ENCODE data around the gene CDH23. TPM values are rescaled to one million over a fixed set of nuclear protein-coding genes. Genes with fewer than 3 reads are reported as not detected.
A peak's percentile ranks its signal among the peaks of the same experiment; 100 is the strongest.

Gene CDH23
- total and polyA plus RNA-seq, 2 of the 8 experiments (the other 6 are each of a cell fraction or from before 2014, with no cell fraction given) = 1.9 to 4.9 TPM

- Histone ChIP-seq H4K20me1 (replicated peaks in 1 of 2; ENCODE audit: control insufficient read depth in 1 of 2, insufficient read depth in 2 of 2, low read length in 2 of 2) (no peaks in the 10 kb centered on the region), H3K4me2 (ENCODE audit: insufficient read depth in 1 of 2, low read depth in 2 of 2, low read length in 2 of 2) (peak overlapping the region; percentile 14 to 23; a peak in 1 of 4 replicates)
- TF ChIP-seq HDAC2 (IDR thresholded peaks at IDR 0.05; ENCODE audit: borderline replicate concordance in 1 of 2, low read depth in 2 of 2, low read length in 2 of 2) (0 out of 4 replicates have a peak, but pooled peaks of 1 of the 2 experiments have one; percentile 85), CTCF (IDR thresholded peaks at IDR 0.05; ENCODE audit: control extremely low read depth in 1 of 3, insufficient read depth in 1 of 3, low read depth in 1 of 3, low read length in 3 of 3) (no peak), KDM1A (IDR thresholded peaks at IDR 0.05; ENCODE audit: borderline replicate concordance, low read length) (peak; percentile 94), SAP30 (IDR thresholded peaks at IDR 0.05; ENCODE audit: insufficient read depth, insufficient replicate concordance, low read length) (no peak)
These were observed 235.6 kb downstream of the CDH23 start for GRCh38 chr10:71632200-71632820.

More at GRCh38 chr10:71632200-71632820, 235.6 kb downstream of the CDH23 start:
- Histone ChIP-seq H3K23me2 (ENCODE audit: low read depth, low read length) (no peaks in the 10 kb centered on the region; the same call in 1 of the 2 replicates), H3K56ac (replicated peaks; ENCODE audit: insufficient read length, low read depth, low read length) (no peak overlapping the region), H3K27me3 (replicated peaks in 1 of 4; ENCODE audit: control insufficient read depth in 3 of 4, extremely low read depth in 1 of 4, insufficient read depth in 3 of 4, low read length in 3 of 4) (peaks cover 4 to 26% (median 18%) of the 10 kb centered on the region in 4 experiments; a peak in 6 of 7 replicates), H2BK20ac (ENCODE audit: low read length) (no peak overlapping the region), H3K4ac (replicated peaks; ENCODE audit: insufficient read length, low read depth, low read length) (no peak overlapping the region), H3K9ac (replicated peaks in 1 of 4; ENCODE audit: extremely low read depth in 1 of 4, low read depth in 3 of 4, low read length in 3 of 4) (no peak overlapping the region), H3K23ac (ENCODE audit: insufficient read length) (no peak overlapping the region), H3K79me1 (ENCODE audit: low read depth, low read length) (no peaks in the 10 kb centered on the region), H2BK120ac (replicated peaks; ENCODE audit: low read depth, low read length) (no peak overlapping the region), H4K8ac (ENCODE audit: extremely low read depth, insufficient read depth, low read length) (no peak overlapping the region), H3K36me3 (ENCODE audit: control insufficient read depth in 2 of 4, insufficient read depth in 4 of 4, low read length in 3 of 4) (no peaks in the 10 kb centered on the region), H3K14ac (ENCODE audit: insufficient read length) (no peak overlapping the region), H3K4me1 (replicated peaks in 1 of 4; ENCODE audit: control insufficient read depth in 3 of 4, insufficient read depth in 4 of 4, low read length in 3 of 4) (peaks cover 10 to 54% (median 34%) of the 10 kb centered on the region in 4 experiments), H3K4me3 (ENCODE audit: extremely low read depth in 1 of 4, insufficient read depth in 2 of 4, low read depth in 3 of 4, low read length in 4 of 4) (no peak overlapping the region), H3K18ac (ENCODE audit: extremely low read depth, low read length) (no peak overlapping the region; the same call in 1 of the 2 replicates), H2BK12ac (ENCODE audit: low read depth, low read length) (no peak overlapping the region), H2AFZ (ENCODE audit: low read length) (no peak overlapping the region), H3K79me2 (ENCODE audit: control insufficient read depth in 1 of 2, insufficient read depth in 2 of 2, low read length in 2 of 2) (no peaks in the 10 kb centered on the region), H4K5ac (ENCODE audit: insufficient read length, low read depth, low read length) (no peak overlapping the region), H2BK5ac (ENCODE audit: low read depth, low read length) (no peak overlapping the region), H2AK5ac (ENCODE audit: low read depth, low read length) (0 out of 2 replicates have a peak overlapping the region, but pooled peaks have one; percentile 56), H3K27ac (ENCODE audit: low read depth, low read length) (no peak overlapping the region), H4K91ac (replicated peaks; ENCODE audit: insufficient read length, low read length) (no peak overlapping the region), H3K9me3 (ENCODE audit: insufficient read depth in 2 of 2, low read depth in 1 of 2, low read length in 1 of 2) (no peaks in the 10 kb centered on the region), H2BK15ac (ENCODE audit: low read length) (no peak overlapping the region)
- no peak for FAIRE-seq
- ChIA-PET POLR2A (ENCODE audit: partially characterized antibody) (interaction anchor here (1.4 kb wide), 1 partner anchor 10 kb away, joined by 7 read pairs; no protein-coding TSS in a partner anchor), CTCF (ENCODE audit: partially characterized antibody) (interaction anchor here (0.5 to 16.1 kb wide), 11 partner anchors 9 to 215 kb away, joined by 3 to 169 read pairs (median 6); no protein-coding TSS in a partner anchor)
- no peak for DNase-seq (ENCODE audit: low read depth in 1 of 2, low spot score in 2 of 2)
- WGBS, 2 experiments (ENCODE audit: extremely low coverage in 1 of 2, insufficient coverage in 1 of 2, insufficient read length in 1 of 2, insufficient replicate concordance in 2 of 2, low coverage in 1 of 2, low lambda C conversion rate in 2 of 2, missing lambda C conversion rate in 1 of 2) = 81% methylated on average over 6 of the region's 6 CpGs; no CpG with 5 or more reads in 1 of the 2 experiments
